Uterus (tissue), 4 donors: Measurements from ENCODE around the gene COL6A3. TPM values are rescaled to one million over a fixed set of nuclear protein-coding genes. Genes with fewer than 3 reads are reported as not detected.

ENCODE experiments used
- DNase-seq, 2 donors: peaks; one replicate each; pipeline ENCODE4 v3.0.0-alpha.2; 2019 to 2020
- H3K27ac ChIP-seq, 2 donors: fragments of 200-600 bp; sonication (generic); 1 replicate in 1 of 2; 2 replicates in 1 of 2; pipeline ENCODE4 v1.5.1; 2016 to 2018
- H3K27me3 ChIP-seq, 2 donors: fragments of 200-600 bp; sonication (generic); one replicate each; pipeline ENCODE4 v1.5.1; 2018 to 2019; ENCODE audit warnings: control low read depth in 1 of 2
- H3K36me3 ChIP-seq, 2 donors: fragments of 200-600 bp; sonication (generic); one replicate each; pipeline ENCODE4 v1.5.1; 2019; ENCODE audit warnings: control low read depth in 1 of 2
- H3K4me1 ChIP-seq, 2 donors: fragments of 200-600 bp; sonication (generic); one replicate each; pipeline ENCODE4 v1.5.1; 2018 to 2019; ENCODE audit warnings: control low read depth in 1 of 2
- H3K4me3 ChIP-seq, 2 donors: fragments of 200-600 bp; sonication (generic); 1 replicate in 1 of 2; 2 replicates in 1 of 2; pipeline ENCODE4 v1.5.1; 2018 to 2019; ENCODE audit warnings: mild to moderate bottlenecking in 1 of 2
- H3K9me3 ChIP-seq, 2 donors: fragments of 200-600 bp; sonication (generic); one replicate each; pipeline ENCODE4 v1.5.1; 2019; ENCODE audit warnings: control low read depth in 1 of 2
- CTCF ChIP-seq, 4 experiments: fragments of 200-600 bp in 2 of 4; fragments of 450-650 bp in 2 of 4; sonication (generic) in 2 of 4; IDR thresholded peaks; one replicate each; pipeline ENCODE4 v1.5.1; 2016 to 2019; ENCODE audit warnings: antibody characterized with exemption in 4 of 4, mild to moderate bottlenecking in 2 of 4, moderate library complexity in 1 of 4
- POLR2A ChIP-seq, 2 donors: fragments of 450-650 bp; IDR thresholded peaks; one replicate each; pipeline ENCODE4 v1.6.1; 2016; ENCODE audit warnings: antibody characterized with exemption in 2 of 2, mild to moderate bottlenecking in 1 of 2, moderate library complexity in 1 of 2
- intact Hi-C: fragments of 100-400 bp; cut with DNase I; formaldehyde crosslinking; loops from one replicate; pipeline ENCODE4 v1.15.1; 2023; ENCODE audit warnings: low total_unique reads
- total RNA-seq, 4 donors: library from RNA; depleted of rRNA in 3 of 4; stranded (reverse); fragments of >200 nt in 3 of 4; gene quantifications; one replicate each; pipeline versions ENCODE4 v1.1.0 to v1.2.4, GENCODE V29; 2014 to 2023
- donor health status: DM: yes; HTN: yes; CAD: no.

The COL6A3 gene
- total RNA-seq, 4 donors from 2014 or later = 164 to 1,719 (median 447) TPM

GRCh38 chr2:237343993-237344392 is 70.0 kb downstream of the COL6A3 start:
- intact Hi-C loops = no loop called here
- Histone ChIP-seq H3K4me3 (no peak overlapping the region), H3K36me3 (no peaks in the 10 kb centered on the region), H3K9me3 (no peaks in the 10 kb centered on the region), H3K27ac (peak overlapping the region; percentile 53), H3K27me3 (no peaks in the 10 kb centered on the region), H3K4me1 (no peaks in the 10 kb centered on the region)
- no peak for DNase-seq
- TF ChIP-seq CTCF (IDR thresholded peaks at IDR 0.05) = no peak
- no peak for TF ChIP-seq POLR2A (IDR thresholded peaks at IDR 0.05)

- no peaks in the 10 kb centered on the region for H3K4me1 ChIP-seq
- no peak for DNase-seq
- H3K4me3 ChIP-seq = no peak overlapping the region
- no peaks in the 10 kb centered on the region for H3K27me3 ChIP-seq
- peak overlapping the region; percentile 43 to 64 for H3K27ac ChIP-seq
- H3K9me3 ChIP-seq = no peaks in the 10 kb centered on the region
- intact Hi-C loops = no loop called here
- H3K36me3 ChIP-seq = no peaks in the 10 kb centered on the region
- TF ChIP-seq CTCF (IDR thresholded peaks at IDR 0.05) (no peak), POLR2A (IDR thresholded peaks at IDR 0.05) (no peak)
Measured at GRCh38 chr2:237341872-237342271, 72.1 kb downstream of the COL6A3 start.

- Histone ChIP-seq H3K27me3 (no peaks in the 10 kb centered on the region), H3K36me3 (no peaks in the 10 kb centered on the region), H3K4me3 (no peak overlapping the region), H3K9me3 (no peaks in the 10 kb centered on the region), H3K4me1 (no peaks in the 10 kb centered on the region), H3K27ac (peak overlapping the region in 1 of 2 donors; percentile 39)
- intact Hi-C loops = no loop called here
- no peak for DNase-seq
- TF ChIP-seq POLR2A (IDR thresholded peaks at IDR 0.05) = no peak
- no peak for TF ChIP-seq CTCF (IDR thresholded peaks at IDR 0.05)
Measured at GRCh38 chr2:237337586-237337985, 76.4 kb downstream of the COL6A3 start.

GRCh38 chr2:237336131-237336530 is 77.8 kb downstream of the COL6A3 start:
- H3K27ac ChIP-seq = peak overlapping the region; percentile 23 to 60
- no peaks in the 10 kb centered on the region for H3K36me3 ChIP-seq
- TF ChIP-seq CTCF (IDR thresholded peaks at IDR 0.05) (no peak), POLR2A (IDR thresholded peaks at IDR 0.05) (no peak)

GRCh38 chr2:237333748-237334147 is 80.2 kb downstream of the COL6A3 start:
- H3K27me3 ChIP-seq = no peaks in the 10 kb centered on the region
- H3K4me3 ChIP-seq = no peak overlapping the region
- no peaks in the 10 kb centered on the region for H3K9me3 ChIP-seq
- TF ChIP-seq POLR2A (IDR thresholded peaks at IDR 0.05) (no peak), CTCF (IDR thresholded peaks at IDR 0.05) (no peak)
- DNase-seq = no peak
- H3K4me1 ChIP-seq = no peaks in the 10 kb centered on the region
- H3K36me3 ChIP-seq = no peaks in the 10 kb centered on the region
- intact Hi-C loops = no loop called here
- peak overlapping the region; percentile 42 to 99 for H3K27ac ChIP-seq

More at GRCh38 chr2:237336131-237336530, 77.8 kb downstream of the COL6A3 start:
- H3K27me3 ChIP-seq = no peaks in the 10 kb centered on the region
- no peaks in the 10 kb centered on the region for H3K9me3 ChIP-seq
- intact Hi-C loops = no loop called here
- DNase-seq = no peak
- H3K4me1 ChIP-seq = no peaks in the 10 kb centered on the region
- no peak overlapping the region for H3K4me3 ChIP-seq
